ENCODE measurements around the gene NDUFS5. TPM values are rescaled to one million over a fixed set of nuclear protein-coding genes. Genes with fewer than 3 reads are reported as not detected.
A peak's percentile ranks its signal among the peaks of the same experiment; 100 is the strongest.

The NDUFS5 gene
- total RNA-seq, 1 donor from 2014 or later: 208 TPM

DNA sequence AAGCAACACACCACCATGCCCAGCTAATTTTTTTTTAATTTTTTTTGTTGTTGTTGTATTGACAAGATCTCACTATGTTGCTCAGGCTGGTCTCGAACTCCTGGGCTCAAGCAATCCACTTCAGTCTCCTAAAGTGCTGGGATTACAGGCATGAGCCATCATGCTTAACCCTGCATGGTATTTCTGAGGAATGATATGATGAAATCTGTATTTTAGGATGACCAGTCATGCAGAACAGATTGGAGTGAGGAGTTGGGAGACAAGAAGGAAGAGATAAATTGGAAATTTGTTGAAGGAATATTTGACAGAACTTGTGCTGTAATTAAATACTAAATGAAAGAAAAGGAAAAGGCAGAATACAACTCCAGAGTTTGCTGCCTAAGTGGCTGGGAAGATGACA is 4.7 kb upstream of the NDUFS5 start:
- Mint-ChIP-seq H3K36me3 (ENCODE audit: insufficient read depth) (no peaks in the 10 kb centered on the region), H3K27me3 (no peaks in the 10 kb centered on the region), H3K4me3 (ENCODE audit: low read depth) (no peak overlapping the region), H3K27ac (no peak overlapping the region), H3K9me3 (ENCODE audit: low read depth) (no peaks in the 10 kb centered on the region), H3K4me1 (ENCODE audit: low read depth) (peaks cover 13% of the 10 kb centered on the region)
- TF ChIP-seq, protein P1, sequence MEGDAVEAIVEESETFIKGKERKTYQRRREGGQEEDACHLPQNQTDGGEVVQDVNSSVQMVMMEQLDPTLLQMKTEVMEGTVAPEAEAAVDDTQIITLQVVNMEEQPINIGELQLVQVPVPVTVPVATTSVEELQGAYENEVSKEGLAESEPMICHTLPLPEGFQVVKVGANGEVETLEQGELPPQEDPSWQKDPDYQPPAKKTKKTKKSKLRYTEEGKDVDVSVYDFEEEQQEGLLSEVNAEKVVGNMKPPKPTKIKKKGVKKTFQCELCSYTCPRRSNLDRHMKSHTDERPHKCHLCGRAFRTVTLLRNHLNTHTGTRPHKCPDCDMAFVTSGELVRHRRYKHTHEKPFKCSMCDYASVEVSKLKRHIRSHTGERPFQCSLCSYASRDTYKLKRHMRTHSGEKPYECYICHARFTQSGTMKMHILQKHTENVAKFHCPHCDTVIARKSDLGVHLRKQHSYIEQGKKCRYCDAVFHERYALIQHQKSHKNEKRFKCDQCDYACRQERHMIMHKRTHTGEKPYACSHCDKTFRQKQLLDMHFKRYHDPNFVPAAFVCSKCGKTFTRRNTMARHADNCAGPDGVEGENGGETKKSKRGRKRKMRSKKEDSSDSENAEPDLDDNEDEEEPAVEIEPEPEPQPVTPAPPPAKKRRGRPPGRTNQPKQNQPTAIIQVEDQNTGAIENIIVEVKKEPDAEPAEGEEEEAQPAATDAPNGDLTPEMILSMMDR (IDR thresholded peaks at IDR 0.05; ENCODE audit: unreplicated experiment): no peak
- DNase-seq (ENCODE audit: low spot score, unreplicated experiment): no peak

GRCh38 chr1:39023140-39023539 is 3.0 kb upstream of the NDUFS5 start:
- peaks cover 4% of the 10 kb centered on the region for H3K4me1 Mint-ChIP-seq (ENCODE audit: low read depth)
- DNase-seq (ENCODE audit: low spot score, unreplicated experiment): no peak
- H3K4me3 Mint-ChIP-seq (ENCODE audit: low read depth): no peak overlapping the region
- no peaks in the 10 kb centered on the region for H3K9me3 Mint-ChIP-seq (ENCODE audit: low read depth)
- TF ChIP-seq, protein P1 (IDR thresholded peaks at IDR 0.05; ENCODE audit: unreplicated experiment): no peak
- H3K27me3 Mint-ChIP-seq: no peaks in the 10 kb centered on the region
- no peak overlapping the region for H3K27ac Mint-ChIP-seq
- no peaks in the 10 kb centered on the region for H3K36me3 Mint-ChIP-seq (ENCODE audit: insufficient read depth)

DNA sequence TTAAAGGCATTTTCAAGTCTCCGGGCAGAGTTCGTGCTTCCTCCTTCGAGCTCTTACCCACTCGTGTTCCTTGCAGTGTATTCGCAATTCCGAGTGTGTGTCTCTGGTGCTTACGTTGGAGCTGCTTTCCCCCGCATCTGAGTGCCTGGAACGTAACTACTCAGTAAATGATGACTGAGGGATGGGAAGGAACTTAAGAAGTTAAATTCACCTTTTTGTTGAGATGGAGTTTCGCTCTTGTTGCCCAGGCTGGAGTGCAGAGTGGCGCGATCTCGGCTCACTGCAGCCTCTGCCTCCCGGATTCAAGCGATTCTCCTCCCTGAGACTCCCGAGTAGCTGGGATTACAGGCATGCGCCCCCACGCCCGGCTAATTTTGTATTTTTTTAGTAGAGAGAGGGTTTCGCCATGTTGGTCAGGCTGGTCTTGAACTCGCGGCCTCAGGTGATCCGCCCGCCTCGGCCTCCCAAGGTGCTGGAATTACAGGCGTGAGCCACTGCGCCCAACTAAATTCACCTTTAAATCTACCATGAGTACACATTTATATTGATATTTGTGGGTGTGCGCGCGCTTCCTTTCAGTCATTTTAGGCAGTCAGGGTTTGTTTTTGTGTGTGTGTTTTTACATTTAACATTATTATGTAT is 837 bp downstream of the NDUFS5 start:
- peaks cover 5% of the 10 kb centered on the region for H3K4me1 Mint-ChIP-seq (ENCODE audit: low read depth)
- H3K27ac Mint-ChIP-seq: peak overlapping the region; percentile 98
- TF ChIP-seq, protein P1 (IDR thresholded peaks at IDR 0.05; ENCODE audit: unreplicated experiment): no peak
- peaks cover 8% of the 10 kb centered on the region for H3K36me3 Mint-ChIP-seq (ENCODE audit: insufficient read depth)
- DNase-seq (ENCODE audit: low spot score, unreplicated experiment): no peak
- H3K4me3 Mint-ChIP-seq (ENCODE audit: low read depth): peak overlapping the region; percentile 85
- H3K9me3 Mint-ChIP-seq (ENCODE audit: low read depth): no peaks in the 10 kb centered on the region
- no peaks in the 10 kb centered on the region for H3K27me3 Mint-ChIP-seq

DNA sequence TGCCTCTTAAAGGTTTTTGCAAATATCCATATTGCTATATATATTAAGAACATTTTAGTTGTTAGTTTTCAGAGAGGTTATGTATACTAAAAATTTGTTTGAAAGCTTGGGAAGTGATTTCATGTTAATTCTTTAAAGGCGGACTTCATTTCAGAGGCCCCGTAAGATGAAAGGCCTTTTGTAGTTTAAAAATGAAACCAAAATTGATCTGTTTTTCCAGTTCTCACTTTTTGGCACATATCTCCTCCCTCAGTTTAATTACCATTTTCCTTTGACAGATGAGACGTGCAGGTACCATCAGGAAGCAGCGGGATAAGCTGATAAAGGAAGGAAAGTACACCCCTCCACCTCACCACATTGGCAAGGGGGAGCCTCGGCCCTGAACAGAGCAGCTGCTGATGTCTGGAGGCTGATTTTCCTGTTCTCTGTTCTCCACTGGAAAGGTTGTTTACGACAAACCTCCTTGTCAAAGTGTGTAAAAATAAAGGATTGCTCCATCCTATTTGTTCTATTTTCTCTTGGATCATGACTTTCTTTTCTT is 8.0 kb downstream of the NDUFS5 start:
- Mint-ChIP-seq H3K9me3 (ENCODE audit: low read depth) (no peaks in the 10 kb centered on the region), H3K4me3 (ENCODE audit: low read depth) (no peak overlapping the region), H3K27ac (no peak overlapping the region), H3K36me3 (ENCODE audit: insufficient read depth) (peaks cover 30% of the 10 kb centered on the region), H3K4me1 (ENCODE audit: low read depth) (no peaks in the 10 kb centered on the region), H3K27me3 (no peaks in the 10 kb centered on the region)
- DNase-seq (ENCODE audit: low spot score, unreplicated experiment): no peak
- TF ChIP-seq, protein P1 (IDR thresholded peaks at IDR 0.05; ENCODE audit: unreplicated experiment): no peak

DNA sequence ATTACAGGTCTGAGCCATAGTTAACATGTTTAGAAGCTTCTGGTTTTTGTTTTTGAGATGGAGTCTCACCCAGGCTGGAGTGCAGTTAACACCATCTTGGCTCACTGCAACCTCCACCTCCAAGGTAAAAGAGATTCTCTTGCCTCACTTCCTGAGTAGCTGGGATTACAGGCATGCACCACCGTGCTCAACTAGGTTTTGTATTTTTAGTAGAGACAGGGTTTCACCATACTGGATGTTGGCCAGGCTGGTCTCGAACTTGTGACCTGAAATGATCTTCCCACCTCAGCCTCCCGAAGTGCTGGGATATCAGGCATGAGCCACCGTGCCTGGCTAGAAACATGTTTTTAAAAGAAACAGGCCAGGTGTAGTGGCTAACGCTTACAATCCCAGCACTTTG is 10.5 kb downstream of the NDUFS5 start:
- Mint-ChIP-seq H3K4me1 (ENCODE audit: low read depth) (no peaks in the 10 kb centered on the region), H3K36me3 (ENCODE audit: insufficient read depth) (peaks cover 25% of the 10 kb centered on the region), H3K9me3 (ENCODE audit: low read depth) (no peaks in the 10 kb centered on the region), H3K4me3 (ENCODE audit: low read depth) (no peak overlapping the region), H3K27ac (no peak overlapping the region), H3K27me3 (no peaks in the 10 kb centered on the region)
- DNase-seq (ENCODE audit: low spot score, unreplicated experiment): no peak
- TF ChIP-seq, protein P1 (IDR thresholded peaks at IDR 0.05; ENCODE audit: unreplicated experiment): no peak
